ENCODE measurements around the gene COG5.

COG5 gene

GRCh38 chr7:107453388-107453787 lies 110.3 kb downstream of the COG5 start:
- no peak for DNase-seq

GRCh38 chr7:107450970-107451369 lies 112.8 kb downstream of the COG5 start:
- no peak for DNase-seq

GRCh38 chr7:107446988-107447387 lies 116.7 kb downstream of the COG5 start:
- DNase-seq, result no peak

GRCh38 chr7:107446531-107446930 lies 117.2 kb downstream of the COG5 start:
- DNase-seq, result no peak

- DNase-seq, result no peak
These were observed 121.0 kb downstream of the COG5 start for GRCh38 chr7:107442678-107443077.

- no peak for DNase-seq
These were observed 121.9 kb downstream of the COG5 start for GRCh38 chr7:107441581-107442422.

- no peak for DNase-seq
These were observed 124.7 kb downstream of the COG5 start for GRCh38 chr7:107439025-107439424.

GRCh38 chr7:107435749-107436148 lies 128.0 kb downstream of the COG5 start:
- no peak for DNase-seq

- no peak for DNase-seq
These were observed 131.5 kb downstream of the COG5 start for GRCh38 chr7:107432261-107432660.

GRCh38 chr7:107430057-107430456 lies 133.7 kb downstream of the COG5 start:
- DNase-seq, result no peak

- no peak for DNase-seq
These were observed 135.1 kb downstream of the COG5 start for GRCh38 chr7:107428642-107429041.

GRCh38 chr7:107427462-107427861 lies 136.3 kb downstream of the COG5 start:
- DNase-seq, result no peak

- DNase-seq, result no peak
These were observed 149.5 kb downstream of the COG5 start for GRCh38 chr7:107414198-107414597.

GRCh38 chr7:107408349-107408748 lies 155.4 kb downstream of the COG5 start:
- DNase-seq, result no peak

- DNase-seq, result no peak
These were observed 158.2 kb downstream of the COG5 start for GRCh38 chr7:107405559-107405958.

- no peak for DNase-seq
These were observed 158.8 kb downstream of the COG5 start for GRCh38 chr7:107404740-107405537.

- DNase-seq, result no peak
These were observed 165.6 kb downstream of the COG5 start for GRCh38 chr7:107398161-107398560.

- DNase-seq, result no peak
These were observed 166.7 kb downstream of the COG5 start for GRCh38 chr7:107396990-107397389.

- DNase-seq, result no peak
These were observed 167.6 kb downstream of the COG5 start for GRCh38 chr7:107396081-107396480.

GRCh38 chr7:107394831-107395230 lies 168.9 kb downstream of the COG5 start:
- DNase-seq, result no peak

- DNase-seq, result no peak
These were observed 169.4 kb downstream of the COG5 start for GRCh38 chr7:107394276-107394675.

GRCh38 chr7:107392830-107393229 lies 170.9 kb downstream of the COG5 start:
- DNase-seq, result no peak

GRCh38 chr7:107390916-107391315 lies 172.8 kb downstream of the COG5 start:
- DNase-seq, result no peak

GRCh38 chr7:107388604-107389003 lies 175.1 kb downstream of the COG5 start:
- DNase-seq, result no peak
